HG02588 (cell line): ENCODE data around the gene NLGN1.
A peak's percentile ranks its signal among the peaks of the same experiment; 100 is the strongest.

ENCODE experiments used
- ATAC-seq: cut with Tn5 transposase; IDR thresholded peaks from one replicate; pipeline ENCODE4 v1.9.1; 2021; ENCODE audit warnings: mild to moderate bottlenecking, moderate library complexity; ENCODE audit not compliant: unreplicated experiment

The NLGN1 gene

GRCh38 chr3:173893066-173893465, 495.5 kb downstream of the NLGN1 start:
- no peak for ATAC-seq

- ATAC-seq = no peak
Observed at GRCh38 chr3:173893835-173894234, 496.3 kb downstream of the NLGN1 start.

GRCh38 chr3:173897631-173898030, 500.1 kb downstream of the NLGN1 start:
- ATAC-seq = no peak

GRCh38 chr3:173901649-173902048, 504.1 kb downstream of the NLGN1 start:
- no peak for ATAC-seq

- ATAC-seq = no peak
Observed at GRCh38 chr3:173902401-173902800, 504.9 kb downstream of the NLGN1 start.

GRCh38 chr3:173902871-173903270, 505.3 kb downstream of the NLGN1 start:
- no peak for ATAC-seq

GRCh38 chr3:173905381-173905780, 507.8 kb downstream of the NLGN1 start:
- no peak for ATAC-seq

- no peak for ATAC-seq
Observed at GRCh38 chr3:173911446-173911845, 513.9 kb downstream of the NLGN1 start.

GRCh38 chr3:173912126-173912525, 514.6 kb downstream of the NLGN1 start:
- ATAC-seq = no peak

GRCh38 chr3:173913397-173913796, 515.9 kb downstream of the NLGN1 start:
- no peak for ATAC-seq

GRCh38 chr3:173913974-173914421, 516.5 kb downstream of the NLGN1 start:
- ATAC-seq = no peak

- ATAC-seq = no peak
Observed at GRCh38 chr3:173916799-173917198, 519.3 kb downstream of the NLGN1 start.

- peak; percentile 64 for ATAC-seq
Observed at GRCh38 chr3:173920386-173920785, 522.8 kb downstream of the NLGN1 start.

GRCh38 chr3:173921732-173922131, 524.2 kb downstream of the NLGN1 start:
- no peak for ATAC-seq

GRCh38 chr3:173923204-173923603, 525.7 kb downstream of the NLGN1 start:
- ATAC-seq = no peak

- ATAC-seq = no peak
Observed at GRCh38 chr3:173930251-173930650, 532.7 kb downstream of the NLGN1 start.

- peak; percentile 71 for ATAC-seq
Observed at GRCh38 chr3:173932624-173933023, 535.1 kb downstream of the NLGN1 start.

GRCh38 chr3:173933113-173933512, 535.6 kb downstream of the NLGN1 start:
- ATAC-seq = no peak

GRCh38 chr3:173936316-173936715, 538.8 kb downstream of the NLGN1 start:
- no peak for ATAC-seq

GRCh38 chr3:173938159-173938558, 540.6 kb downstream of the NLGN1 start:
- no peak for ATAC-seq

GRCh38 chr3:173938616-173939015, 541.1 kb downstream of the NLGN1 start:
- ATAC-seq = no peak

- ATAC-seq = no peak
Observed at GRCh38 chr3:173939331-173939730, 541.8 kb downstream of the NLGN1 start.

GRCh38 chr3:173943264-173943663, 545.7 kb downstream of the NLGN1 start:
- ATAC-seq = no peak

GRCh38 chr3:173945170-173945569, 547.6 kb downstream of the NLGN1 start:
- ATAC-seq = no peak
